Glomerular visceral epithelial cell (primary cell): Measurements from ENCODE around the gene ELMO1.

Source experiments
- DNase-seq: peaks from one replicate; pipeline ENCODE4 v3.0.0-alpha.2; 2016; ENCODE audit errors: extremely low spot score

The ELMO1 gene

DNA sequence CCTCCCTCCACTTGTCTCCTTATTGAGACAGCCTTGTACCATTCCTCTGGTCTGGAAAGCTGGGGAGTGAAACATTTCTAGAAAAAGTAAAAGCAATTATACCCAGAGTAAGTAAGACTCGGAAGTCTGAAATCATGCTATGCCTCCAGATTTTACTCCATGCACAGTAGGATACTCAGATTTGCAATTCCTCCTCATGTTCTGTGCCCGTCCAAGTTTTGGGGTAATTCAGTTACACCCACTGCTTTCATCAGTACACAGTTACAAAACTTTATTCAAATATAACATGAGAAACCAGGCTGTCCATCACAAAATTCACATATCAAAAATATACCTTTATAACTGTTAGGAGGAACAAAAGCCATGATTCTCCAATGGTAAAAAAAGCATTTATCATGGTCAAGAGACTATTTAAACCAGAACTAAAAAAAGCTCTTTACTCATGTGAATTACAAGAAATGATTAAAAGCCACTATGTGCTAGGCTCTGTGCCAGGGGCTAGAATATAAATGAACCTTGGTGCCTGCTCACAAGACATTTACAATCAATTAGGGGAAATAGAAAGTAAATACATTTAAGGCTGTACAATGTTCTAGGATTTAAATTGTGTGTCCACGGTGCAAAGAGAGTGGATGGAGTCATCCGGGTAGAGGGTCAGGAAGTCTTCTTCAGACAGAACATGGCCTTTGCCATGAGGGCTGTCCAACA lies 320.2 kb downstream of the ELMO1 start:
- DNase-seq, result no peak

DNA sequence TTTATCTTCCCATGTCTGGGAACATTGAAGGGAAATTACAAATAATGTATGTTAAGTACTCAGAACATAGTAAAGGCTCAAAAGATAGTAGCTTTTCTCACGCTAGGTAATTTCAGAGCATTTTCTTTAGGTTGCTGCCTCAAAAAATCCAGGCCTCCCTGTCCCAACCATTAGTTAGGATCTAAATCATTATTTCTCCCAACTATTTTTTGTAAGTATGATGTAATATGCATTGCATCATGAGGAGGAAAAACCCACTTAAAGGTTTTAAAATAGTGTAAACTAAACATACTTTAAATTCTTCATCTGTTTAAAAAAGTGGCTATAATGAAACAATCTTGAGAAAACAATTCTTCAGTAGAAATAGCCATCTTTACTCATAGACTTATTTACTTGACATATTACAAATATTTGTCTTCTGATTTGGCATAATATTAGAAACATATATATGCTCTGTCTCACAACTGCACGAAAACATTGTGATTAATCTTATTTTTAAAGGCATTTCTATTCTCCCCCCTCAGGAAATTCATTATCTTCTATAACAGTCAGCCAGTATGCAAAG lies 329.3 kb downstream of the ELMO1 start:
- no peak for DNase-seq

GRCh38 chr7:37118004-37118403 lies 330.7 kb downstream of the ELMO1 start:
- no peak for DNase-seq

DNA sequence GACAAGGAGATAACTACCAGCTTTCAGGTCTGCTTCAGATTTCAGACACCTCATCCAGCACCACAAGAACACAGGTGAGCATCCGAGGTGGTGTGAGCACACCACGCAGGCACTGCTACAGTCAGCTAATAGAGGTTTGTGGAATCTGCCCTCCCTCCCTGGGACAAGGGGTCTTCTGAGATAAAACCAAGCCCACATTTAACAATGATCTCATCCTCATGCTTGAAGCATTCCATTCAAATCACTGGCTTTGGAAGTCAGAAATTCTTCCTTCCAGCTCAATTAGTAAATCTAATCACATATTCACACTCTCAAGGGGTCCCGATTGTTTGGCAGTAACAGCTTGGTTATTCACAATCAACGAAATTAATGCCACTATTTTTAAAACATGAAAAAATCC lies 331.4 kb downstream of the ELMO1 start:
- DNase-seq, result no peak

GRCh38 chr7:37116093-37116701 lies 332.5 kb downstream of the ELMO1 start:
- no peak for DNase-seq

- DNase-seq, result no peak
Observed at GRCh38 chr7:37113661-37114355, 334.9 kb downstream of the ELMO1 start.

DNA sequence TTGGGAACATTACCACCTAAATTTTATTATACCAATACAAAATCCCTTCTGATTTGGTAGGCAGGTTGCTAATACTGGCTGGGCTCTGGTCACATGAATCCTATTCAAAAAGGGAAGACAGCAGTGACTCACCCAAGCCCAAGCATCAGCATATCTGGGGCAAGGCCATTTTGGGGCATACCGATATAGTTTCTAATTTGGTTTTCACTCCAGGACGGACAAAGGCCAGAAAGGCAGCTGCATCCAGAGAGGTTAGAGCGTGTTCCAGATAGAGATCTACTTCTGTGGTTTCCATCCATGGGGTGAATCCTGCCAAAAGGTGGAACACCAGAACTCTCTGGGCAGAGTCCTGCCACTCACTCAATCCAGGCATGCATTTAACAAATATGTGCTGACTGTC lies 335.8 kb downstream of the ELMO1 start:
- DNase-seq, result no peak

DNA sequence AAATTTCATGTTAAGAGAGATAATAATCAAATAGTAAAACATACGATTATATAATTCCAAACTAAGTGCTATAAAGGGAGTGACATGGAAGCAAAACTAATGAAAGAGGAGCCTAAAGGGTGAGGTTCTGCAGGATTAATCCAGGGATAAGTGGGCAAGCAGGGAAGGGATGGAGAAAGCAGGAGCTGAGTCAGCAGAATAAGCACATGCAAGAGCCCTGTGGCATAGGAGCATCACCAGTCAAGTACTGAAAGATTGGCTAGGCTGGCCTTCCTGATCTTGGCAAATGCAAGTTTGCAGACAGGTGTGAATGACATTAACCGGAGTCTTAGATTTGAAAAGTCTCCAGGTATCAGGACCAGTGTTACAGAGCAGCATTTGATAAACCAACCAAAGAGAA lies 336.4 kb downstream of the ELMO1 start:
- no peak for DNase-seq

- DNase-seq, result no peak
Observed at GRCh38 chr7:37111459-37111858, 337.2 kb downstream of the ELMO1 start.

DNA sequence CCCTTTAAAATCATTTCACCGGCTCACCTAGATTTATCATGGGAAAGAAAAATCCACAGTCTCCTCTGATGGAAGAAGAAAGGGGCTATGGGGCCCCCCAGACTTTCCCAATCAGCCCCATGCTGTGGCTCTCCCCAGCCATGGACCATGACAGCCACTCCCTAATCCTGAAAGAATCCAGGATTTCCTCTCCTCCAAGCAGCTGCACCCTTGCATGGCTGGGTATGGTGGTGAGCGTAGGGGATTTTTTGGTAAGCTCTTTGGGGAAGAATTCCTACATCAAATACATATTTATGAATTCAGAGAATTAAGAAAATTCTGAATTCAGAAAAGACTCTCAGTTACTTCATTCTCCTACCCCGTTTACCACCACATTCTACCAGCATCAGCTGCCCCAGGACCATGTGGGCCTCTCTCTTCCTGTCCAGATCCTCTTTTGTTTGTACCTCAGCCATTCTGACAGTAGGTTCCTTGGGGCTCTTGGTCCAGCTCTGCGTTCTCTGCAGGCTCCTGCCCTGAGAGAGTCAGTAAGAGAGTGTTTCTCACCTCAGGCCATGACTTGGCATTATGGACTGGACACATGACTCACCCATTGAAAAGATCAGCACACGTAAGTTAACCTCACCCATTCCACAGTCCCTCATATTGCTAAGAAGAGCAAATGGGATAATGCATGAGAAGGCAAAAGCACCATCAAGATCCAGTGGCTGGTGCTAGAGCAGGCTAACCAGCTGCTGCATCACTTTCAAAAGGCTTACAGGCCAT lies 337.8 kb downstream of the ELMO1 start:
- no peak for DNase-seq

DNA sequence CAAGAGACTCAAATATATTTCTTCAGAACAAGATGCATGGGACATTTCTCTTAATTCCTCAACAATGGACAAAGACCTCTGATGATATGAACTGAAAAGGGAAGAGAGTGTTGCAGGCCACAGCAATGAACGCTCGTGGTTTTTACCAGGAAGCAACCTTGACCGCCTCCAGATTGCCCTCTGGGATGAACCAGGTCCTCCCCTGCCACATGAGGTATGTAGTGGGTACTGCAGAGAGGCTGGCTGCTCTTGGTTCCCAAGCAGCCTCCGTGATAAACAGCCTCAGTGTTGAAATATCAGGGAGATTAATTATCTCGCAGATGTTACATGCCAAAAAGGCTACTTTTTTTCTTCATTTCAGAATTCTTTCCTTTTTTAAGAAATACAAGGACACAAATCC lies 338.8 kb downstream of the ELMO1 start:
- DNase-seq, result no peak

DNA sequence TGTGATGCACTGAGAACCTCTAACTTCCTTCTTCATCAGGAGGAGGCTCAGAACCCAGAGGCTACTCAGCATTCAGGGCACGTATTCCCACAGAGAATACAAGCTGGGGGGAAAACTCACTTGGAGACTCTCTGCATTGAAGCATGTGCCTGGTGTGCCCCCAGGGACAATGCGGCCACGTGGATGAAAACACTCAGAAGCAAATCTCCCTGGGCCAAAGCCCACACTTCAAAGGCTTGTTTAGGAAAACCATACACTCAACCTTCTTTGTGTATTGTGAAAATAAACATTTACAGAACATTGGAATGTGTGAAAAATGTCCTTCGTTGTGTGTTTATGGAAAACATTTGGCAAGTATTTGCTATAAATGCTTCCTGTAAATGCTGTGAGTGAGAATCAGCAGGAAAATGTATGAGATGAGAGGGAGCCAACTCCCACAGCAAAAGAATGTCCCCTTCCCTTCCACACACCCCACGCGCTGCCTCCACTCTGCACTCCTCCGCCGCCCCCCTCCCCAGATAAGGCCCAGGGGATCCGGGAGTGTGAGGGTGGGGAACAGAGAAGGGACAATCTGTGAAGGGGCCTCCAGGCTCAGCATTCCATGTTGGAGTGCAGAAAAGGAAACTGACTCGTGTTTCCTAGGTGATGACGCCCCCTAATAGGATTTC lies 339.5 kb downstream of the ELMO1 start:
- DNase-seq, result no peak

DNA sequence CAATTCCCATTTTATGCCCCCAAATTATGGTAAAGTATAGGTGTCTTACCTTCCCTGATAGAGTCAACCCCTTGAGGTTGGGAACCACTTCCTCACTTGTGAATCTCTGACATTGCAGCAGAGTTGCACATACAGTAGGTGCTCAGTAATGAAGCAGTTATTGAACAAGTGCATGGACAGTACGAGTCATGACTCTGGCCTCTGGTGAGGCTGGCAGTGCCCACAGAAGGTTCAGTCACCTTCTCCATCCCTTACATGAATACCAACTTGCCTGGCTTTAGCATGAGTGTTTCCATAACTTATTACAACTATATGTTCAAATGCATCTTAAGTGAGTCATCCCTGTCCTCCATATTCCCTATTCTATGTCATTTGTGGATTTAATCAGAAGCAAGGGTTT lies 340.0 kb downstream of the ELMO1 start:
- no peak for DNase-seq

- no peak for DNase-seq
Observed at GRCh38 chr7:37107047-37107750, 341.5 kb downstream of the ELMO1 start.

DNA sequence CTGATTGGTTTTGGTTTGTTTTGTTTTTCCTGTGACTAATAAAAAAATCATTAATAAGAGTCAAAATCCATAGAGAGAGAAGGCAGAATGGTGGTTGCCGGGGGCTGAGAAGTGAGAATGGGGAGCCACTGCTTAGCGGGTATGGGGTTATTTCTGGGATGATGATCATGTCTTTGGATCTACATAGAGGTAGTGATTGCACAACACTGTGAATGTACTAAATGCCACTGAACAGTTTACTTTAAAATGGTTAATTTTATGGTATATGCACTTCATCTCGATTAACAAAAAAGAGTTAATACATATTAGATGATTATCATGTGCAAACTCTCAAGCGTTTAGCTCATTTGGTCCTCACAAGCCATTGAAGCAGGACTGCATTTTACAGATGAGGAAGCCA lies 342.9 kb downstream of the ELMO1 start:
- no peak for DNase-seq

- no peak for DNase-seq
Observed at GRCh38 chr7:37104822-37105518, 343.7 kb downstream of the ELMO1 start.

DNA sequence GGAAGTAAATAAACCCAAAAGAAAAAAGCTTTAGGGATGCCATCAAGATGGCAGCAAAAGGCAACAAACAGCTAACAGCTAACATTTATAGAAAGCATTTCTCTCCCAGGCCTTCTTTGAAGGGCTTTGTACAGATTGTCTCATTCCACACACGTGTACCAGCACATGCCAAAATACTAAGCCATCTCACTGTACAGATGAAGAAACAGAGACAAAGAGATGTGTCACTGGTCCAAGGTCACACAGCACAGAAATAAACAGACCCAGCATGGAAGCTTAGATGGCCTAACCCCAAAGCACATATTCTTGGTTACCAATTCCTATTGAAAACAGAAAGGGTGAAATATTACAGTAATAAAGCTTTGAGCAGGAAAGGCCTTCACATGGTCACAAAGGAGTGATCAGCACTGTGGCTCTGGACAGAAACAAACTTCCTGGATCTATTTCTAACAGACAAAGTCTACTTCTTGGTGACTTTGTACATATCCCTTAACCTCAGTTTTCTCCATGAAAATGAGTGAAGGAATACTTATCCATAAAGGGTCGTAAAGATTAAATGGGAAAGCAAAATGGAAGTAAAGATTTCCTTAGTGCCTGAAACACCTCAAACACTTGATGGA lies 346.0 kb downstream of the ELMO1 start:
- no peak for DNase-seq

GRCh38 chr7:37100735-37101331 lies 347.8 kb downstream of the ELMO1 start:
- no peak for DNase-seq

- DNase-seq, result no peak
Observed at GRCh38 chr7:37098762-37099161, 349.9 kb downstream of the ELMO1 start.
